ENCODE results near the gene POMGNT1.
A peak's percentile ranks its signal among the peaks of the same experiment; 100 is the strongest.

POMGNT1 gene

DNA sequence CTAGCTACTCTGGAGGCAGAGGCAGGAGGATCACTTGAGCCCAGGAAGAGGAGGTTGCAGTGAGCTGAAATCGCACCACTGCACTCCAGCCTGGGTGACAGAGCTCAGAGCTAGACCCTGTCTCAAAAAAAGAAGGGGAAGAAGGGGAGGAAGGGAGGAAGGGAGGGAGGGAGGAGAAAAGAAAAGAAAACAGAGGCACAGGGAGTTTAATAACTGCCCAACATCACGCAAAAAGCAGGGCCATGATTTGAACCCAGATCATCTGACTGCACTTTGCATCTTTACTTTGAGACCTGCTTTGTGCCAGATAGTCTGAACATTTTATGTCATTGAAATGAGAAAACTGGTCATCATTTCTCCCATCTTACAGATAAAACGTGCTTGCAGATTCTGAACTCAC is 6.9 kb upstream of the POMGNT1 start:
- Histone ChIP-seq H3K27me3 (replicated peaks; ENCODE audit: insufficient read depth, low read length) (no peaks in the 10 kb centered on the region), H3K4me1 (ENCODE audit: low read length) (no peaks in the 10 kb centered on the region), H2AFZ (ENCODE audit: low read length) (no peak overlapping the region), H3K9ac (ENCODE audit: low read length) (no peak overlapping the region), H3K9me2 (replicated peaks; ENCODE audit: insufficient read depth, low read length) (no peaks in the 10 kb centered on the region), H3K4me3 (ENCODE audit: low read length) (no peak overlapping the region), H3K36me3 (replicated peaks; ENCODE audit: insufficient read depth, low read length) (no peaks in the 10 kb centered on the region), H3K79me2 (ENCODE audit: low read length) (no peaks in the 10 kb centered on the region), H3K9me3 (replicated peaks; ENCODE audit: insufficient read depth, low read length) (no peaks in the 10 kb centered on the region), H3K4me2 (ENCODE audit: low read depth, low read length) (no peak overlapping the region), H3F3A (ENCODE audit: insufficient read depth, low read length) (no peaks in the 10 kb centered on the region), H4K20me1 (ENCODE audit: insufficient read depth, low read length) (no peaks in the 10 kb centered on the region), H3K27ac (ENCODE audit: low read length) (no peak overlapping the region)
- no peak for DNase-seq
- no peak for TF ChIP-seq EZH2 (optimal IDR thresholded peaks at IDR 0.05; ENCODE audit: low read depth, low read length)
- no peak for TF ChIP-seq EZH2phosphoT487 (IDR thresholded peaks at IDR 0.05; ENCODE audit: low read length)
- TF ChIP-seq, protein P1, sequence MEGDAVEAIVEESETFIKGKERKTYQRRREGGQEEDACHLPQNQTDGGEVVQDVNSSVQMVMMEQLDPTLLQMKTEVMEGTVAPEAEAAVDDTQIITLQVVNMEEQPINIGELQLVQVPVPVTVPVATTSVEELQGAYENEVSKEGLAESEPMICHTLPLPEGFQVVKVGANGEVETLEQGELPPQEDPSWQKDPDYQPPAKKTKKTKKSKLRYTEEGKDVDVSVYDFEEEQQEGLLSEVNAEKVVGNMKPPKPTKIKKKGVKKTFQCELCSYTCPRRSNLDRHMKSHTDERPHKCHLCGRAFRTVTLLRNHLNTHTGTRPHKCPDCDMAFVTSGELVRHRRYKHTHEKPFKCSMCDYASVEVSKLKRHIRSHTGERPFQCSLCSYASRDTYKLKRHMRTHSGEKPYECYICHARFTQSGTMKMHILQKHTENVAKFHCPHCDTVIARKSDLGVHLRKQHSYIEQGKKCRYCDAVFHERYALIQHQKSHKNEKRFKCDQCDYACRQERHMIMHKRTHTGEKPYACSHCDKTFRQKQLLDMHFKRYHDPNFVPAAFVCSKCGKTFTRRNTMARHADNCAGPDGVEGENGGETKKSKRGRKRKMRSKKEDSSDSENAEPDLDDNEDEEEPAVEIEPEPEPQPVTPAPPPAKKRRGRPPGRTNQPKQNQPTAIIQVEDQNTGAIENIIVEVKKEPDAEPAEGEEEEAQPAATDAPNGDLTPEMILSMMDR (IDR thresholded peaks at IDR 0.05; ENCODE audit: low read length) = no peak

DNA sequence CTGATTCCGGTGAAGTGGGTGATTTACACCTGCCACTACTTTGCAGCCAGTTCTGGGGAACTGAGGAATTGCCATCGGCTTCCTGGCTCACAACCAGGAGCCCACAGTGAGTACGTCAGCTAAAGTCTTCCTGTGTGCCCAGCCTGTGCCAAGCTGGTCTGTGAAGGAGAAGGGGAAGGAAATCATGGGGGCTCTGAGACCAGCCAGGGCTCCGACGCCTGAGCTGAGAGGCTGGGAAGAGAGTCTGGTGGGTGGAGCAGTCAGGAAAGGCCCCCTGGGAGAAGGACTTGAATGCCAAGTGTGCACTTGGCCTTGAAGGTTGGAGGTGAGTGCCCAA is 6.1 kb upstream of the POMGNT1 start:
- no peaks in the 10 kb centered on the region for H3K4me1 ChIP-seq (ENCODE audit: low read length)
- no peaks in the 10 kb centered on the region for H3K9me2 ChIP-seq (replicated peaks; ENCODE audit: insufficient read depth, low read length)
- no peaks in the 10 kb centered on the region for H4K20me1 ChIP-seq (ENCODE audit: insufficient read depth, low read length)
- H3K4me3 ChIP-seq (ENCODE audit: low read length) = no peak overlapping the region
- no peaks in the 10 kb centered on the region for H3K9me3 ChIP-seq (replicated peaks; ENCODE audit: insufficient read depth, low read length)
- H3K27ac ChIP-seq (ENCODE audit: low read length) = no peak overlapping the region
- no peak for TF ChIP-seq EZH2 (optimal IDR thresholded peaks at IDR 0.05; ENCODE audit: low read depth, low read length)
- no peak for TF ChIP-seq EZH2phosphoT487 (IDR thresholded peaks at IDR 0.05; ENCODE audit: low read length)
- TF ChIP-seq, protein P1 (IDR thresholded peaks at IDR 0.05; ENCODE audit: low read length) = no peak
- 0 out of 2 replicates have a peak, but pooled peaks cover under 1% of the 10 kb centered on the region for H3F3A ChIP-seq (ENCODE audit: insufficient read depth, low read length)
- no peaks in the 10 kb centered on the region for H3K79me2 ChIP-seq (ENCODE audit: low read length)
- H3K36me3 ChIP-seq (replicated peaks; ENCODE audit: insufficient read depth, low read length) = no peaks in the 10 kb centered on the region
- H3K27me3 ChIP-seq (replicated peaks; ENCODE audit: insufficient read depth, low read length) = no peaks in the 10 kb centered on the region
- H3K9ac ChIP-seq (ENCODE audit: low read length) = no peak overlapping the region
- no peak for DNase-seq
- no peak overlapping the region for H3K4me2 ChIP-seq (ENCODE audit: low read depth, low read length)
- no peak overlapping the region for H2AFZ ChIP-seq (ENCODE audit: low read length)

DNA sequence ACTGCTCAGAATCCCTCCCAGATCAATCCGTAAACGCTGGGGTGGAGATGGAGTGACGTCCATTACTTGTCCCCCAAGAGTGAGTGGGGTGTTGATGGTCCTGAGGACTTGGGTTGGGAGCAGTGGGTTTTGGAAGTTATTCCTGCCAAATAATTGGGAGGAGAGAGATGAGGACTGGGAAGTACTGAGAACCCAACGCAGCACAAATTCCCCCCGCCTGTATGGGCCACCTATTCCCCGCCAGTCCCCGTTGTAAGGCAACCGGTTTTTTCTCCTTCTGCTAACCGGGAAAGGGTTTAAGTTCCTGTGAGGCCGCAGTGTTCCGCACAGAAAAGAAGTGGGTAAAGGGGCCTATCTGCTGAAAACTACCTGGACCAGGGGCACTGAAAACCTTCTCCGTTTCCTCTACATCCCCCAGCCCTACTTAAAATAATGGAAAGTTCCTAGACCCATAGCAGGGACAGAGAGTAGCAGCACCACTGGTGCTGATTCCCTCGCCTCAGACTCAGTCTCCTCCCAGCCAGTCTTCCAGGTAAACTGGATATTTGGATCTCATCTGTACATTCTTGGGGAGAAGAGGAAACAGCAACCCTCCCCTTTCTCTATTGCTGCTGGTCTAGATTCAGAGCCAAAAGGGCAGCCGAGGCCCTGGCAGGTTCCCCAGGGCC is 5.6 kb upstream of the POMGNT1 start:
- Histone ChIP-seq H2AFZ (ENCODE audit: low read length) (no peak overlapping the region), H4K20me1 (ENCODE audit: insufficient read depth, low read length) (no peaks in the 10 kb centered on the region)
- TF ChIP-seq EZH2phosphoT487 (IDR thresholded peaks at IDR 0.05; ENCODE audit: low read length) = no peak
- TF ChIP-seq, protein P1 (IDR thresholded peaks at IDR 0.05; ENCODE audit: low read length) = no peak
- no peak for TF ChIP-seq EZH2 (optimal IDR thresholded peaks at IDR 0.05; ENCODE audit: low read depth, low read length)

More for the DNA sequence above, 5.6 kb upstream of the POMGNT1 start:
- Histone ChIP-seq H3F3A (ENCODE audit: insufficient read depth, low read length) (0 out of 2 replicates have a peak, but pooled peaks cover 4% of the 10 kb centered on the region), H3K9me3 (replicated peaks; ENCODE audit: insufficient read depth, low read length) (no peaks in the 10 kb centered on the region), H3K27ac (ENCODE audit: low read length) (no peak overlapping the region), H3K27me3 (replicated peaks; ENCODE audit: insufficient read depth, low read length) (no peaks in the 10 kb centered on the region), H3K79me2 (ENCODE audit: low read length) (no peaks in the 10 kb centered on the region), H3K9ac (ENCODE audit: low read length) (no peak overlapping the region), H3K36me3 (replicated peaks; ENCODE audit: insufficient read depth, low read length) (no peaks in the 10 kb centered on the region), H3K9me2 (replicated peaks; ENCODE audit: insufficient read depth, low read length) (no peaks in the 10 kb centered on the region), H3K4me1 (ENCODE audit: low read length) (no peaks in the 10 kb centered on the region), H3K4me3 (ENCODE audit: low read length) (peak overlapping the region; percentile 33; the same call in 1 of the 2 replicates), H3K4me2 (ENCODE audit: low read depth, low read length) (peak overlapping the region; percentile 94; the same call in 1 of the 2 replicates)
- DNase-seq = no peak

Data from MM.1S (cell line).